NCI-H187 (cell line): ENCODE data around the gene RPS6KA2.

Experiments used
- DNase-seq, 2 experiments: peaks; one replicate each; lab custom pipeline; 2025; lab: John Stamatoyannopoulos, UW

Gene RPS6KA2

DNA sequence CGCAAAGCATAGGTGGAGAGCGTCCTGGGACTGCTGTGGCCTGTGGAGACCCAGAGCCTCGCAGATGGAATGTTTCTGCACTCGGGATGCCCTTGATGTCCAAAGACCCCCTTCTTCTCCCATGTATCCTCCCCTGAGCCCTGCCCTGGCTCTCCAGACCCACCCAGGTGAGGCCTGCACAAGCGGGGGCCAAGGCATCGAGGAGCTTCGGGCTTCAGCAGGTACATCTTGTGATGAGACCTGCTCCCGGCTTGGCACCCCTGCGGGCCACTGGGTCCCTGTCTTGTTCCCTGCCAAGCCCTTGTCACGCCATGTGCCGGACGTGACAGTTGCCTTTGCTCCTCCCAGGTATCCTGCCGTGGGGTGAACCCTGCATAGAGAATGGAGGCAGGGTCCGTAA, 125.8 kb downstream of the RPS6KA2 start:
- DNase-seq = no peak

DNA sequence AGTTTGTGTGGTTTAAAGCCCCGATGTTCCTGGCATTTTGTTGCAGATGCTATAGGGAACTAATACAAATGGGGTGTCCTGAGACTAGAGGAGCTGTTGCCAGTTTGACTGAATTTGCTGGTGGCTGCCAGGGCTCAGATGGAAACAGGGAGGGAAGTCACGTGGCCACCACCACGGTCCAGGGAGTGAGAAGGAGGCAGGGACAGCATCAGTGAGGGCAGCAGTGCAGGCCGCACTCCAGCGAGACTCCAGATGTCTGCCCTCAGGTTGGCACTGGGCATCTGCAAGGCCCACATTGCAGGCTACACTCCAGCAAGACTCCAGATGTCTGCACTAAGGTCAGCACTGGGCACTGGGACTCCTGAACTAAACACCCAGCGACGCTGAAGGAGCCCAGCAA, 126.8 kb downstream of the RPS6KA2 start:
- DNase-seq = no peak

DNA sequence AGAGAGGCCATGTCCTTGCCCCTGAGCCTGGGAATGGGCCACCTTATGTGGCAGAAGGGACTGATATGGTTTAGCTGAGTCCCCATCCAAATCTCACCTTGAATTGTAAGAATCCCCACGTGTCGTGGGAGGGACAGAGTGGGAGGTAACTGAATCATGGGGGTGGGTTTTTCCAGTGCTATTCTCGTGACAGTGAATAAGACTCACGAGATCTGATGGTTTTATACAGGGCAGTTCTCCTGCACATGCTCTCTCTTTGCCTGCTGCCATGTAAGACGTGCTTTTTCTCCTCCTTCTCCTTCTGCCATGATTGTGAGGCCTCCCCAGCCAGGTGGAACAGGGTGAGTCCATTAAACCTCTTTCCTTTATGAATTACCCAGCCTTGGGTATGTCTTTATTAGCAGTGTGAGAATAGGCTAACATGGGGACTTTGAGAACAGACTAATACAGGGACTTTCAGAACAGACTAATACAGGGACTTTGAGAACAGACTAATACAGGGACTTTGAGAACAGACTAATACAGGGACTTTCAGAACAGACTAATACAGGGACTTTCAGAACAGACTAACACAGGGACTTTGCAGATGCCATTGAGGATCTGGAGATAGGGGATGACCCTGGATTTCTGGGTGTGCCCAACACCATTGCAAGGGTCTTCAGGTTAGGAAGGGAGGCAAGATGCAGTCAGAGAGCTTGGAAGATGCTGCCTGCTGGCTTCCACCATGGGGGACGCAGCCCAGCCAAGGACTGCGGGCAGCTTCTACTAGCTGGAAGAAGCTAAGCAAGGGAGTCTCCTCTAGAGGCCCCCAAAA, 127.5 kb downstream of the RPS6KA2 start:
- DNase-seq = no peak

DNA sequence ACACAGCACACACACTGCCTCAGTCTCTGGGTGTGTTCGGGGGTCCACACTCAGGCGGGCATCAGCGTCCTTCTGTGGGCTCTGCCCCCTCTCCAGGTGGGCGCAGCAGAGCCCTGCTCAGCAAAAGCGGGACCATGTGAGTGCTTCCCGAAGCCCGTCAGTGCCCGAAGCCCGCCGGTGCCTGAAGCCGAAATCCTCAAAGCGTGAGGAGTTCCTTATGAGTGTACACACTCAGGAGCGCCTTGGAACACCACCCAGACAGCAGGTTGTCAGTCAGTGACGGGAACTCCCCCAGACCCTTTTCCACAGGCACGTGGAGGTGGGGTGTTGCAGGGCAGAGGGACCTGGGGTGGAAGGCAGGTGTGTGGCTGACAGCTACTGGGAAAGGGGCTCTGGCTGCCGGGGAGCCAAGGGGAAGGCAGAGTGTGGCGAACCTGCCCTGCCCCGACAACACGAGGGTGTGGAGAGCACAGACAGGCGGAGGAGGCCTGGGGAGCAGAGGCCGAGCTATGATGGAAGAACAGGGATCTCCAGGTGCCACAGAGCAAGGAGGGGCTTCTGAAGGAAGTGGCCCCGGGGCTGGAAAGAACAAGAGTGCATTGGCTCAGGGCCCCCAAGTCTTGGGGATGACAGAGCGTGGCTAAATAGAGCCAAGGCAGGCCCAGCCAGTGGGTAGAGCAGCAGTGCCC, 128.2 kb downstream of the RPS6KA2 start:
- no peak for DNase-seq

DNA sequence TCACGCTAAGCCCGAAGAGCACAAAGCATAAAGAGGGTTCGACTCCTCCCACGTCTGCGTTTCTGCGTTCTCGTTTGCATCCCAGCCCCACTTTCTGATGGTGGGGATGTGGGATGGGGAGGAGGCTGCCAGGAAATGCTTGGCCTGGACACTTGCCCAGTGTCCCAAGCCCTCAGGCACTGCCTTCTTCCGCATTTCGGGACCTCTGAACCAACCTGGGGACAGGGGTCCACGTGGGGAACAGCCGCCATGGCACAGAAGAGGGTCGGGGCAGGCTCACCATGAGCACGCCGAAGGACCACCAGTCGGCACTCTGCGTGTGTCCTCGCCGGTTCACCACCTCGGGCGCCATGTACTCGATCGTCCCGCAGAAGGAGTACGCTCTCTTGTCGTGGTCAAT, 128.8 kb downstream of the RPS6KA2 start:
- DNase-seq = no peak

DNA sequence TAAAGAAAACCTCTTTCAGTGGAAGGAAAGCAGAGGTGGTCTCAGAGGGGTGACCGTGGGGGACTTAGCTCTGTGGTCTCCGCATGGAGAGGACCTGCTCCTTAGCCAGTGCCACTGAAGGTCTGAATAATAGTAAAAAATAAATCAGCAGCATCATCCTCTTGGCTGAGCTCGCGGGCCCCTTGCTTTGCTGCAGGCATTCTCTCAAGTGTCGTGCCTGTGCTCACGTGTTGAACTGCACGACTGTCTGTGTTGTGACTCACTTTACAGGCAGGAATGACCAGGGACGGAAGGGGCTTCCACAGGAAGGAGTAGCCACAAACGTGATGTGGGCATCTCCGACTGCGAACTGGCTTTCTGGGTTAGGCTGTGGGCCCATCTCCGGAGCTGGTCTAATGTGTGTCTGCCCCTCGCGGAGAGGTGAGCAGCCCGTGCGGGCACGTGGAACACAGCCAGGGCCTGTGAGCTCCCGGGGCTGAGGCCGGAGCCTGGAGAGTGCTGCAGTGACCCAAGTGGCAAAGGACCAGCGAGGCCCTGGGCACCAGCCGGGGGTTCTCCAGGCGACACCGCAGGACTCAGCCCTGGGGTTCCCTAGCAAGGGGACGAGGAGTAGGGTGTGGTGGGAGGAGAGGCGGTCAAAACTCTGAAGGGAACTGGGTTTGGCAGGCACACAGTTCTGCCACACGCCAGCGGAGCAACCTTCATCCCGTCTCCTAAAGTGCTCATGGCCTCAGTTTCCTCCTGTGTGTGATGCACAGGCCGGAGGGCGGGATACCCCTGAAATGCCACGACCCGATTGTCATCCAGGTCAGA, 129.8 kb downstream of the RPS6KA2 start:
- DNase-seq = no peak

DNA sequence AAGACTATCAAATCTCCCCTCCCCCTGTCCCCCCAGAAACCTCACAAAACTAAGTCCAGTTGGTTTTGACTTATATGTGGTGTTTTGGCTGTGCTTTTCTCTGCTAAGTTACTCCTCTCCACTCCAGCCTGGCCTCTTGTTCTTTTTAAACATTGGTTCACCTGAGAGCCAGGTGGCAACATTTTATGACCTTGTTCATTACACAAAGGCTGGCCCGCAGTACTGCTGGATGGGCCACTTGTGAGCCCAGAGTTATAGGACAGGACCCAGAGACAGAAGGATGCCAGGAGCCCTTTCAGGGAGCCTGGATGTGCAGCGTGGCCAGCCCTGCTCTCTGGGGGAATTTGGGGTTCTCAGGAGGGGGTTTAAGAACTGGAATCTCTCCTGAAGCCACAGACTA, 130.6 kb downstream of the RPS6KA2 start:
- peak in 1 of 2 experiments; percentile 11 for DNase-seq

DNA sequence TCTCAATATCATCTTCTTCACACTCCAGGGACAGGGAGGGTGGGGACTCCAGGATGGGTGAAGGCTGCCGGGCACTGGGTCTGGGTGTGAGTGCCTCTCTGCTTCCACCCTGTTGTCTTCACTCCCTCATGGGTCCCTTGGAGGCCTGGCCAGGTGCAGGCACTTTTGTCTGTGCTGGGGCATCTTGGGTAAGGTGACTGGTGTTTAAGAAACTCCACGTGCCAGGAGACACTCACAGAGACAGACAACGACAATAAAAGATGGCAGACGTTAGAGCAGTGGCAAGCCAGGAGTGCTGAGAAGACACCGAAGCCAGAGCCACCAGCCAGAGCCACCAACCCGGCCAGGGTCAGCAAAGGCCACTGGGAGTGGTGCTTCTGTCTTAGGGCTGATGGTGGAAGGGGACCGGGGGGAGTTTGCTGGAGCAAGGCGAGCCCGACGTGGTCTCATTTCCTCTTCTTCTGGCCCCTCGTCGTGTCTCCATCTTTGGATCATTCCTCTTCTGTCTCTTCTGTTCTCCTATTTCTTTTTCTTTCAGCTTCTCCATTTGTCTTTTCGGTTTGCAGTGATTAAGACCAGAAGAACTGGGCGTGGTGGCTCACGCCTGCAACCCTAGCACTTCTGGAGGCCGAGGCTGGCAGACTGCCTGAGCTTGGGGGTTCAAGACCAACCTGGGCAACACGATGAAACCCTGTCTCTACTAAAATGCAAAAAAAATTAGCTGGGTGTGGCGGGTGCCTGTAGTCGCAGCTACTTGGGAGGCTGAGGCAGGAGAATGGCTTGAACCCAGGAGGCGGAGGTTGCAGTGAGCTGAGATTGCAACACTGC, 131.3 kb downstream of the RPS6KA2 start:
- no peak for DNase-seq

DNA sequence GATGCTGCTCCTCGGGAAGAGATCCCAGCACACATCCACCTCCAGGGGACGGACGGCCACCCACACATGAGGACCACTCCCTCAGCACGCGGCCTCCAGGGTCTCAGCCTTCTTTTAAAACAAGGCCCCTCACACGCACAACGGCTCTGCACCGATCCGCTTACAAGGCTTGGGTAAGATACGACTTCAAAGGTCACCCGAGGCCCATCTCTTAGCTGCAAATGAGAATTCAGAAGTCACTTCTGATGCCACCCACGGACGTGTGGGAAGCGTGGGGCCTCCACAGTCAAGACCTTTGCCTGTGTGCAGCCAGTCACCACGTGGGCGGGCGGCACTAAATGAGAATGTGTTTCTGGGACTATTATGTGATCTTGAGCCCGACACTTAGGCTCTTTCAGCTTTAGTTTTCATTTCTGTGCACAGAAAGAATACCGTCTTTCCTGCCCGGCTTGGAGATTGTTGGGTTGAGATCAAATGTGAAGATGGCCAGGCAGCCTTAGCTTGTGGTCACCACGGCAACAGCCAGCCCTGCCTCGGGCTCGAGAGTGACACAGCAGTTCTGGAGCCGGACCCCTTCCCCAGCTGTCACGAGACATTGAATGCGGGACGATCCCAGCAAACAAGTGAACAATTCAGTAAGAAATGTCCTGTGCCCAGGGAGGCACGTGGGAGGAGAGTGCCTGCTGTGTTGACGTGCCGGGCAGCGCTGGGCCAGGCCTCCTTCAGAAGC, 132.1 kb downstream of the RPS6KA2 start:
- DNase-seq = no peak

DNA sequence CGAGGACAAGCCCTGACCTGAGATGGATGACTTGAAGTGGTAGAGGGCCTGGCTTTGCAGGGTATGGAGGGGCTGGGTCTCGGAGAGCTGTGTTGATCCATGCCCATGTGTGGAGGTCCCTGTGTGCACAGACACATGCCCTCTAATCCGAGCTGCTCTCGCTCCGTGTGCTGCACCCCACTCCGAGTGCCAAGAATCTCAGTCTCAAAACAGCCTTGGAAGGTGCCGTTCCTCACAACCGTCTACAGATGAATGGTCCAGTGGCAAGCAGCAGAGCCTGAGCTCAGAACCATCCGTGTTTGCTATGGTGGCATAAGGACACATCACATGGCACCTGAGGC, 133.0 kb downstream of the RPS6KA2 start:
- no peak for DNase-seq

DNA sequence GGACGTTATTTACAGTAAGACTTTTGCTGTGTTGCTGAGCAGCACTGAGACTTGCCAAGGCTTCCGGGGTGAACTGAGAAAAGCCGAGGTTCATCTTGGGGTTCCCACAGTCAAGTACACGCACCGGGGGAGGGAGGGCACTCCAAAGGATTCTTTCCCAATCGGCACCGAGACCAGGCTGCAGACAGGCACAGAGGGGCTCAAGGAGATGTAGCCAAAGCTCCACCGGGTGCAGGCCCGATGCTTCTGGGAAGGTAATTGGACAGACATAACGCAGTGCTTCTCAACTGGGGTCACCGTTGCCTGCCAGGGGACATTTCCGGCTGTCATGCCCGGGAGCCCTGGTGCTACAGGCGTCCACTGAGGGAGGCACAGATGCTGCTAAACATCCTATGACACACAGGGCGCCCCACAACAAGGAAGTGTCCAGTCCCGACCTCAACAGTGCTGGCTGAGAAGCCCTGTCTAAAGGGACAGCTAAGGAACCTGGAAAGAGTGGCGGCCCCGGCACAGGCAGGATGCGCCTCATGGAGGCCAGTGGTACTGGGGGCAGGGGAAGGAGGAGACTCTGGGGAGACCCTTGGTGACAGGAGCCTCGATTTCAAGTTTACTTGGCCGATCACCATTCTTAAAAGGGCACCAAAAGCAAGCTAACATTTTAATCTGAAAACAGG, 133.5 kb downstream of the RPS6KA2 start:
- DNase-seq = no peak

DNA sequence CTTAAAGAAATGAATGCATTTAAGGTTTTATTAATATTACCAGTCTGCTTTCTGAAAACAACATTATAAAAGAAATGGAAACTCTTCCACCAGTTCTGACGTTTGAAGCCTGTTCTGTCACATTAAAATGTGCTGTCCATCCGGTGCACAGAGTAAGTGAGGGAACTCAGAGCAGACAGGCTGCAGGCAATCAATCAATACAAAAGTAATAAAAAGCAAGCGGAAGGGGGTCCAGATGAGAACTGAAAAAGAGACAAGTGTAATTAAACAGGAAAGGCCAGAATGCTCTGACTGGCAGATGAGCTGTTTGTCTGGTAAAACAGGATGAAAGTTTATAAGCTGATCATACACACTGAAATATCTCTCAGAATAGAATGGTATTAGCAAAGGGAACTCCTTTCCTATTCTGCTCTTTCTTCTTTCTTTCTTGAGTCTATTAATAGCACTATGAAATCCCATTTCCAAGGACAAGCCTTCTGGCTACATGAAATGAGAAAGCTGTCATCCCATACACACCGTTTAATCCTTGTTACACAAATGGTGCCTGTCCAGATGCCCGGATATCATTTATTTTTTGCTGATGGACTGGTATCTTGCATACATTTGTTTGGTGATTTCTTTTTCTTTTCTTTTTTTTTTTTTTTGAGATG, 134.8 kb downstream of the RPS6KA2 start:
- DNase-seq = no peak

DNA sequence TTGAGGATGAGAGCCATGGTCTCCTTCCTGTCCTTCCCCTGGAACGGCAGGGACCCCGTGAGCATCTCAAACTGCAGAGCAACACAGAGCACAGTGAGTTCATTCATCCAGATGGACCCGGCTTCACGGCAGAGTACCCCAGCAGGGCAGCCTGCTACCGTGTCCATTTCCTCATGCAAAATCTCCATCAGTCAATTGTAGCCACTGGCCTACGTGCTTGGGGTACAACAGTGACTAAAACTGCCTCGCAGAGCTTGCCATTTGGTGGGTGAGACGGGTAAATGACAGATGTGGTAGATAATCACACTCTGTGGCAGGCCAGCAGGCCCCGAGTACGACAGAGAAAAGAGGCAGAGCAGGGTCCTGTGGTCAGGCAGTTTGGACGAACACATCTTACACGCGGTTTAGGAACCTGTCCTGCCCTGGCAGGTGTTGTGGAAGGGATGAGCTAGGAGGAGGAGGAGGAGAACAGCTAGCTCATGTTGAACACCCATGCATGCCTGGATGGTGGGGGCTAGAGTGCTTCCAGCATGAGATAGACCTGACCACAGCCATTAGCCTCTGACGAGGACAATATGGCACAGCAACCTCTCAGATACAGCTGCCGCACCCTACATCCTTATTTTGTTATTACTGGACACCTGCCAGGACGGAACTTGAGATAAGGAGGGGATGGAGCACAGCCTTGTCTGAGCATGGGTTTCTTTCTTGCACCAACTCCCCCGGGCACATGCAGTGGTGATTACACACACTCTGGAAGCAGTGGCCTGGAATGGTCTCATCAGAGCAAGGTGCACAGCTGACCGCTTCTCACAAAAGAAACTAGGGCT, 136.2 kb downstream of the RPS6KA2 start:
- DNase-seq = peak; percentile 67 to 70

DNA sequence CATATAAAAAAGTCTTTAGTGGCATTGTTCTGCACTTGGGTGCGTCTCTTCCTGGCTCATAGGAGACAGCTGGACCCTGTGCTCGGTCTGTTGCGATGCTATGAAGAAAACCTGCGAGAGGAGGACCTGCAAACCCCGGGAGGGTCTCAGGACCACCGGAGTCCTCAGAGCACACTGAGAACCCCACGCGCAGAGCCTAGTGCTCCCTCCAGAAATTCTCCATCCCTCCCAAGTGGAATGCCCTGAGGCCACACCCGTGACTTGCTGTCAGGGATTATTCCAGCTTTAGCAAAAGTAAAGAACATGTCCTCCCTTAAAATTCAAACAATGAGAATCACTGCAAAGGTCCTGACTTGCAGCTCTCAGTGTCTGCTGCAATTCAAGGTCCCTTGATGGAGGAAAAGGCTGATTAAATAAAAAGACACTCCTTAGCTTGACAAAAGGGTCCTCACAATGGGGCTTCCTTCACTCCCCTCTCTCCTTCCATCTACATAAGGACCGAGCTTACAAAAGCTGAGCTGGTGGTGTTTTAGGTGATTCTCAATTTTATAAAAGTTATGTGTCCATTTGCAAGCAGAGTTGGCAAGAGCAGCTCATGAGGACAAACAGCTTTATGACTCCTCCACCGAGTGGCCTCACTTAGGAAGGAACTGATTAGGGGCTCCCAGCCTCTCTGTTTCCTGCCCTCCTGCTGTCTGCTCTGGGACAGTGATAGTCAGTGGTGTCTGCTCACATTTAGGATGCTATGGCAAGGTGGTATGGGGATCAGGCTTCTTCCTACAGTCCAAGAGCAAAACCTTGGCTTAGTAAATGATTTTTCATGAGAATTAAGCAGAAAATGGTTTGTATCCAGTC, 137.5 kb downstream of the RPS6KA2 start:
- DNase-seq = no peak

DNA sequence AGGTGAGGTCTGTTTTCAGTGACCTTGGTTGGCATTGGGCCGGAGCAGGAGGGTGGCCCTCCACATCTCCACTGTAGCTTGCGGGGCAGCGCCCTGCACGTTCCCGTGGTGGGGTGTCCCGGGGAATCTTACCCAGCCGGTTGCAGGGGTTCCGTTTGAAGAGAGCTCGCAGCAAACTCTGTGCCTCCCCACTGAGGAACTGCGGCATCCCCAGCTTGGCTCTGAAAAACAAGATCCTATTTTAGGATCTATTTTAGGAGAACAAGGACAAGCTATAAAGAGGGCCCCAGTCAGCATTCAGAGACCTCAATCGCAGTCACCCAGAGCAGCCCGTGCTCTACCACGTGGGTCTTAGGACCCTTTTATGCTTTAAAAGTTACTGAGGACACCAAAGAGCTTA, 138.3 kb downstream of the RPS6KA2 start:
- no peak for DNase-seq

DNA sequence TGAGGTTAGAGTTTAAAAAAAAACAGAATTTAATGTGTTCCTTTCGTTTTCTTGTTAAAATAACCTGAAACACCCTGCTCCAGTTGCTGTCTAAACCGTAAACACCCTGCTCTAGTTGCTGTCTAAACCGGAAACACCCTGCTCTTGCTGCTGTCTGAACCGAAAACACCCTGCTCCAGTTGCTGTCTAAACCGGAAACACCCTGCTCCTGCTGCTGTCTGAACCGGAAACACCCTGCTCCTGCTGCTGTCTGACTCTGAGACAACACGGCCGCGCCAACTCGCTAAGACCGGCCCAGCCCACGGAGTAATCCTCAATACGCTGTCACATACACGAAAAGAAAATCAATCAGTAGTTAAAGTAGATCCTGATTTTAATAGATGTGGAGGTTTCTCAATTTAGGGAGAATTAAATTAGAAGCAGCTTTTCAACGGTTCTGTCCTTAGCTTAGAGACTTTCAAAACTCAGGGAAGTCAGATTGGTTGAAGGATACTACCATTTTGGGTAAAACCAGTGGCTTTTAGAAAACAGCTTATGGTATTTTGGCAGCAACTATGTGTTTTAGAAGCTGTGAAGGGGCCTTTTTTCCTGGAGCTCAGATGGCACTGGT, 138.9 kb downstream of the RPS6KA2 start:
- DNase-seq = no peak

DNA sequence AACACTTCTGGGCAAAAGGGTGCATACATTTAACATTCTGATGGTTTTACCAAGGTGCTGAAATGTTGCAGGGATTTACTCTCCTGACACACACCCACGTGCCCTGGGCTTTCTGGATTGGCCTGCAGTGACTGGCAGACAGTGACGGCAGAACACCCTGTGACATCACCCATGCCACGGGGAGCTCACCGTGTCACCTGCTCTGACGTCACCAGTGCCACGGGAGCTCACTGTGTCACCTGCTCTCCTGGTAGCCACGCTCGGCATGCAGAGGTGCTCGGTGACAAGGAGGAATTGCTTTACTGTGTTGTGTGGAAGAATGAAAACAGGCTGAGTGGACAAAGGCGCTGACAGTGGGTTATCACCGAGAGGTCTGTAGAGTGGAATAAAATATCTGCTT, 139.9 kb downstream of the RPS6KA2 start:
- no peak for DNase-seq

DNA sequence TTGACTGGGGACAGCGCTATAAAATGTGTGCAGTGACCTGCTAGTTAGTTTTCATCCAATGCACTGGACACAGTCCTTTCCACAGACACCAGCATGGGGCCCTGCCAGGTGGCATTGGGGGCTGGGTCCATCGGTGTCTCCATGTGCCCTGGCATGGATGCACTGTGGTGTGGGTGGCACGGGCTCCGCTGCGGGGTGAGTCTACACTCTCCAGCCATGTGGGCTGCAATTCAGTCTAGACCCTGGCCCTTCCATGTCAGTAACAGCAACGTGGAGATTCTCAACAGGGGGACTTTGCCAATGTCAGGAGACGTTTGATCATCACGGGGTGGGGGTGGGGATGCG, 140.5 kb downstream of the RPS6KA2 start:
- no peak for DNase-seq
